H9 (cell line): ENCODE measurements around the gene PBX4. TPM values are rescaled to one million over a fixed set of nuclear protein-coding genes. Genes with fewer than 3 reads are reported as not detected.

Experiments used
- DNase-seq: peaks from one replicate; pipeline ENCODE4 v3.0.0-alpha.2; 2017
- H2AFZ ChIP-seq: one replicate; pipeline ENCODE4 v1.6.1; 2013; ENCODE audit warnings: mild to moderate bottlenecking, low read length, control low read depth, moderate library complexity
- H2AK5ac ChIP-seq: 2 replicates; pipeline ENCODE4 v1.6.1; 2013; ENCODE audit warnings: low read length, control low read depth, mixed read lengths; ENCODE audit not compliant: insufficient read length
- H2BK120ac ChIP-seq: one replicate; pipeline ENCODE4 v1.6.1; 2013; ENCODE audit warnings: low read depth, mild to moderate bottlenecking, low read length, control low read depth, inconsistent platforms; ENCODE audit not compliant: poor library complexity, severe bottlenecking
- H2BK12ac ChIP-seq: 2 replicates; pipeline ENCODE4 v1.6.1; 2013; ENCODE audit warnings: low read length, control low read depth, mixed read lengths, low read depth; ENCODE audit not compliant: insufficient read length
- H2BK15ac ChIP-seq: 2 replicates; pipeline ENCODE4 v1.6.1; 2013; ENCODE audit warnings: low read depth, low read length, control low read depth
- H2BK20ac ChIP-seq: one replicate; pipeline ENCODE4 v1.6.1; 2013; ENCODE audit warnings: low read depth, mild to moderate bottlenecking, low read length, control low read depth, inconsistent platforms; ENCODE audit not compliant: poor library complexity, severe bottlenecking
- H2BK5ac ChIP-seq: 2 replicates; pipeline ENCODE4 v1.6.1; 2013; ENCODE audit warnings: low read length, control low read depth, mixed read lengths; ENCODE audit not compliant: insufficient read length
- H3K14ac ChIP-seq: 2 replicates; pipeline ENCODE4 v1.6.1; 2013; ENCODE audit warnings: low read length, control low read depth; ENCODE audit not compliant: insufficient read depth
- H3K18ac ChIP-seq: 2 replicates; pipeline ENCODE4 v1.6.1; 2013; ENCODE audit warnings: low read depth, mild to moderate bottlenecking, mixed read lengths, low read length, control low read depth; ENCODE audit not compliant: insufficient read length
- H3K23ac ChIP-seq: 2 replicates; pipeline ENCODE4 v1.6.1; 2013; ENCODE audit warnings: low read length, control low read depth, mixed read lengths, low read depth; ENCODE audit not compliant: insufficient read length
- H3K23me2 ChIP-seq: 2 replicates; pipeline ENCODE4 v1.6.1; 2013; ENCODE audit warnings: low read depth, mild to moderate bottlenecking, mixed read lengths, low read length, control low read depth; ENCODE audit not compliant: insufficient read length, poor library complexity, severe bottlenecking
- H3K27ac ChIP-seq: 2 replicates; pipeline ENCODE4 v1.5.1; 2013; ENCODE audit warnings: low read length, control low read depth, mixed read lengths, low read depth; ENCODE audit not compliant: insufficient read length
- H3K27me3 ChIP-seq: 2 replicates; pipeline ENCODE4 v1.6.1; 2013; ENCODE audit warnings: low read length, control low read depth, inconsistent platforms; ENCODE audit not compliant: insufficient read depth
- H3K4ac ChIP-seq: 2 replicates; pipeline ENCODE4 v1.6.1; 2013; ENCODE audit warnings: low read depth, mild to moderate bottlenecking, control low read depth, inconsistent platforms, low read length, moderate library complexity
- H3K4me1 ChIP-seq: 2 replicates; pipeline ENCODE4 v1.6.1; 2013; ENCODE audit warnings: low read length, control low read depth, inconsistent platforms; ENCODE audit not compliant: insufficient read depth
- H3K4me2 ChIP-seq: 2 replicates; pipeline ENCODE4 v1.6.1; 2013; ENCODE audit warnings: low read length, control low read depth, mixed read lengths; ENCODE audit not compliant: insufficient read length, insufficient read depth
- H3K56ac ChIP-seq: 2 replicates; pipeline ENCODE4 v1.6.1; 2013; ENCODE audit warnings: low read depth, mild to moderate bottlenecking, mixed read lengths, low read length, control low read depth; ENCODE audit not compliant: insufficient read length
- H3K79me1 ChIP-seq: 2 replicates; pipeline ENCODE4 v1.6.1; 2013; ENCODE audit warnings: low read depth, mild to moderate bottlenecking, moderate library complexity, low read length, control low read depth, inconsistent platforms; ENCODE audit not compliant: insufficient read depth, poor library complexity, severe bottlenecking
- H3K79me2 ChIP-seq: 2 replicates; pipeline ENCODE4 v1.6.1; 2013; ENCODE audit warnings: low read length, control low read depth, inconsistent platforms; ENCODE audit not compliant: insufficient read depth
- H3K9ac ChIP-seq: 2 replicates; pipeline ENCODE4 v1.6.1; 2013; ENCODE audit warnings: low read length, control low read depth, mixed read lengths; ENCODE audit not compliant: insufficient read length; ENCODE audit errors: extremely low read depth
- H3K9me3 ChIP-seq: one replicate; pipeline ENCODE4 v1.6.1; 2013; ENCODE audit warnings: low read depth, low read length, inconsistent platforms; ENCODE audit not compliant: control insufficient read depth
- H3T11ph ChIP-seq: one replicate; pipeline ENCODE4 v1.6.1; 2013; ENCODE audit warnings: mild to moderate bottlenecking, low read length, control low read depth, inconsistent platforms
- H4K20me1 ChIP-seq: one replicate; pipeline ENCODE4 v1.6.1; 2013; ENCODE audit not compliant: control insufficient read depth, insufficient read length, insufficient read depth
- H4K5ac ChIP-seq: 2 replicates; pipeline ENCODE4 v1.6.1; 2013; ENCODE audit warnings: low read depth, mild to moderate bottlenecking, mixed read lengths, low read length, control low read depth; ENCODE audit not compliant: insufficient read length
- H4K8ac ChIP-seq: replicated peaks from 2 replicates; pipeline ENCODE4 v1.6.1; 2013; ENCODE audit warnings: low read length, control low read depth, mixed read lengths, low read depth; ENCODE audit not compliant: insufficient read length
- H4K91ac ChIP-seq: 2 replicates; pipeline ENCODE4 v1.6.1; 2013; ENCODE audit warnings: low read depth, mild to moderate bottlenecking, moderate library complexity, mixed read lengths, low read length, control low read depth; ENCODE audit not compliant: insufficient read length
- H3K27ac Mint-ChIP-seq, 3 experiments: 2 replicates in 2 of 3; 3 replicates in 1 of 3; pipeline ENCODE4 v1.8.0; 2020 to 2021; ENCODE audit warnings: mixed read lengths in 3 of 3, mild to moderate bottlenecking in 1 of 3, moderate library complexity in 1 of 3
- H3K27me3 Mint-ChIP-seq: 2 replicates; pipeline ENCODE4 v1.8.0; 2021; ENCODE audit warnings: low read depth, mild to moderate bottlenecking, moderate library complexity, mixed read lengths
- H3K36me3 Mint-ChIP-seq, 3 experiments: 2 replicates in 2 of 3; 3 replicates in 1 of 3; pipeline ENCODE4 v1.8.0; 2020 to 2021; ENCODE audit warnings: low read depth in 3 of 3, mixed read lengths in 3 of 3; ENCODE audit not compliant: insufficient read depth in 1 of 3
- H3K4me1 Mint-ChIP-seq, 2 experiments: 2 replicates each; pipeline ENCODE4 v1.8.0; 2020; ENCODE audit warnings: mixed read lengths in 2 of 2
- H3K4me3 Mint-ChIP-seq, 2 experiments: 2 replicates in 1 of 2; 3 replicates in 1 of 2; pipeline ENCODE4 v1.8.0; 2020 to 2021; ENCODE audit warnings: mild to moderate bottlenecking in 2 of 2, mixed read lengths in 2 of 2, moderate library complexity in 1 of 2
- H3K9me3 Mint-ChIP-seq, 2 experiments: 2 replicates in 1 of 2; 3 replicates in 1 of 2; pipeline ENCODE4 v1.8.0; 2020; ENCODE audit warnings: mild to moderate bottlenecking in 2 of 2, mixed read lengths in 2 of 2, moderate library complexity in 1 of 2
- WGBS: extraction: QIAGEN DNeasy Blood & Tissue Kit; methylation state at CpG from one replicate; pipeline ENCODE4 v1.1.7; 2013; ENCODE audit warnings: missing lambda C conversion rate, low lambda C conversion rate, mixed read lengths; ENCODE audit not compliant: insufficient read length; ENCODE audit errors: extremely low coverage; 5-methylcytosine and 5-hydroxymethylcytosine counted together
- total RNA-seq: library from RNA; stranded (reverse); gene quantifications from 2 replicates; pipeline ENCODE4 v1.2.1, GENCODE V29; 2021
- TF ChIP-seq, protein P1 (sequence below): fragments of 200-600 bp; sonication (generic); conservative IDR thresholded peaks from 3 replicates; pipeline ENCODE4 v1.8.0; 2021; ENCODE audit warnings: antibody characterized with exemption, mild to moderate bottlenecking

PBX4 gene
- total RNA-seq, 1 experiment from 2014 or later, result 3.3 TPM

DNA sequence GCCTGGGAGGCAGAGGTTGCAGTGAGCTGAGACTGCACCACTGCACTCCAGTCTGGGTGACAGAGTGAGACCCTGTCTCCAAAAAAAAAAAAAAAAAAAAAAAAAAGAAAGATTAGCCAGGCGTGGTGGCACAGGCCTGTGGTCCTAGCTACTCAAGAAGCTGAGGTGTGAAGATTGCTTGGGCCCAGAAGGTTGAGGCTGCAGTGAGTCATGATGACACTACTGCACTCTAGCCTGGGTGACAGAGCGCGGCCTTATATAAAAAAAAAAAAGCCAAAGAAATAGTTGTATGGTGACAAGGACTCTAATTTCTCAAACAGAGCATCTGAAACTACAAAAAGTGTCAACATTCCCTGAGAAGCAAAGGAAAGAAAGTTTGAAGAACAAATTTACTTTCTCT lies 3.4 kb downstream of the PBX4 start:
- Histone ChIP-seq H3K79me1 (no peaks in the 10 kb centered on the region), H4K91ac (no peak overlapping the region), H2BK20ac (no peak overlapping the region), H3K9ac (no peak overlapping the region), H3K23me2 (peaks cover 8% of the 10 kb centered on the region), H2AFZ (no peak overlapping the region), H3K18ac (no peak overlapping the region), H3K9me3 (no peaks in the 10 kb centered on the region), H3K56ac (no peak overlapping the region), H3K79me2 (no peaks in the 10 kb centered on the region), H3K14ac (no peak overlapping the region), H3K4me1 (no peaks in the 10 kb centered on the region), H3T11ph (no peak overlapping the region), H3K23ac (no peak overlapping the region), H3K4ac (no peak overlapping the region), H4K5ac (no peak overlapping the region), H4K20me1 (no peaks in the 10 kb centered on the region), H2BK120ac (no peak overlapping the region), H3K27ac (no peak overlapping the region), H3K4me2 (no peak overlapping the region), H2BK12ac (no peak overlapping the region), H2BK5ac (no peak overlapping the region), H2BK15ac (no peak overlapping the region), H4K8ac (no peak overlapping the region), H3K27me3 (no peaks in the 10 kb centered on the region; the same call in 1 of the 2 replicates), H2AK5ac (no peak overlapping the region)
- DNase-seq, result no peak
- H3K9me3 Mint-ChIP-seq, result no peaks in the 10 kb centered on the region
- H3K27ac Mint-ChIP-seq, result no peak overlapping the region
- no peaks in the 10 kb centered on the region for H3K36me3 Mint-ChIP-seq
- H3K4me3 Mint-ChIP-seq, result no peak overlapping the region
- peaks cover 25% of the 10 kb centered on the region for H3K27me3 Mint-ChIP-seq
- TF ChIP-seq, protein P1, sequence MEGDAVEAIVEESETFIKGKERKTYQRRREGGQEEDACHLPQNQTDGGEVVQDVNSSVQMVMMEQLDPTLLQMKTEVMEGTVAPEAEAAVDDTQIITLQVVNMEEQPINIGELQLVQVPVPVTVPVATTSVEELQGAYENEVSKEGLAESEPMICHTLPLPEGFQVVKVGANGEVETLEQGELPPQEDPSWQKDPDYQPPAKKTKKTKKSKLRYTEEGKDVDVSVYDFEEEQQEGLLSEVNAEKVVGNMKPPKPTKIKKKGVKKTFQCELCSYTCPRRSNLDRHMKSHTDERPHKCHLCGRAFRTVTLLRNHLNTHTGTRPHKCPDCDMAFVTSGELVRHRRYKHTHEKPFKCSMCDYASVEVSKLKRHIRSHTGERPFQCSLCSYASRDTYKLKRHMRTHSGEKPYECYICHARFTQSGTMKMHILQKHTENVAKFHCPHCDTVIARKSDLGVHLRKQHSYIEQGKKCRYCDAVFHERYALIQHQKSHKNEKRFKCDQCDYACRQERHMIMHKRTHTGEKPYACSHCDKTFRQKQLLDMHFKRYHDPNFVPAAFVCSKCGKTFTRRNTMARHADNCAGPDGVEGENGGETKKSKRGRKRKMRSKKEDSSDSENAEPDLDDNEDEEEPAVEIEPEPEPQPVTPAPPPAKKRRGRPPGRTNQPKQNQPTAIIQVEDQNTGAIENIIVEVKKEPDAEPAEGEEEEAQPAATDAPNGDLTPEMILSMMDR, result no peak
- no CpG with 5 or more reads among the region's 3 CpGs for WGBS
- peaks cover 12 to 19% of the 10 kb centered on the region in 2 experiments for H3K4me1 Mint-ChIP-seq
